HTR-8/SVneo (cell line): ENCODE data around the gene INS.
A peak's percentile ranks its signal among the peaks of the same experiment; 100 is the strongest.

ENCODE experiments used
- DNase-seq: peaks from one replicate; pipeline ENCODE4 v3.0.0; 2011; ENCODE audit warnings: low spot score, mixed read lengths; ENCODE audit not compliant: insufficient read length
- FAIRE-seq: peaks from 2 replicates; lab custom pipeline; 2011; peaks lifted over from hg19 to GRCh38; lab: Jason Lieb, UNC

INS gene

GRCh38 chr11:2151500-2152257 is 9.3 kb downstream of the INS start:
- FAIRE-seq: no peak
- DNase-seq: peak; percentile 83

GRCh38 chr11:2149864-2150847 is 10.9 kb downstream of the INS start:
- DNase-seq (no peak), FAIRE-seq (no peak)

GRCh38 chr11:2149460-2149859 is 11.5 kb downstream of the INS start:
- no peak for DNase-seq
- no peak for FAIRE-seq

GRCh38 chr11:2148595-2148994 is 12.4 kb downstream of the INS start:
- no peak for DNase-seq
- FAIRE-seq: no peak

- DNase-seq (no peak), FAIRE-seq (no peak)
Measured at GRCh38 chr11:2147391-2147790, 13.6 kb downstream of the INS start.

- DNase-seq (no peak), FAIRE-seq (no peak)
Measured at GRCh38 chr11:2146051-2146450, 15.0 kb downstream of the INS start.

- FAIRE-seq (no peak), DNase-seq (no peak)
Measured at GRCh38 chr11:2144544-2145248, 16.3 kb downstream of the INS start.

GRCh38 chr11:2143799-2144543 is 17.0 kb downstream of the INS start:
- FAIRE-seq (no peak), DNase-seq (no peak)

GRCh38 chr11:2143477-2143798 is 17.6 kb downstream of the INS start:
- FAIRE-seq: no peak
- DNase-seq: no peak

- no peak for FAIRE-seq
Measured at GRCh38 chr11:2142762-2143202, 18.2 kb downstream of the INS start.

GRCh38 chr11:2142300-2142759 is 18.7 kb downstream of the INS start:
- no peak for FAIRE-seq
- DNase-seq: no peak

More at GRCh38 chr11:2142762-2143202, 18.2 kb downstream of the INS start:
- DNase-seq: no peak

GRCh38 chr11:2140411-2141400 is 20.3 kb downstream of the INS start:
- FAIRE-seq (no peak), DNase-seq (no peak)

GRCh38 chr11:2139621-2140337 is 21.2 kb downstream of the INS start:
- no peak for FAIRE-seq
- DNase-seq: no peak

GRCh38 chr11:2139123-2139521 is 21.9 kb downstream of the INS start, which contains the start of gene IGF2:
IGF2 (minus strand) TSS chr11:2139389; CDS start chr11:2135523, 3,866 bp downstream.
- no peak for DNase-seq
- no peak for FAIRE-seq

GRCh38 chr11:2138431-2139122 is 22.4 kb downstream of the INS start:
- FAIRE-seq (no peak), DNase-seq (no peak)

- DNase-seq: no peak
- FAIRE-seq: no peak
Measured at GRCh38 chr11:2138068-2138430, 23.0 kb downstream of the INS start.
